H1 (cell line): ENCODE data around the gene PSD2. TPM values are rescaled to one million over a fixed set of nuclear protein-coding genes. Genes with fewer than 3 reads are reported as not detected.
A peak's percentile ranks its signal among the peaks of the same experiment; 100 is the strongest.

Source experiments
- CTCF ChIA-PET: fragments of 300-600 bp; sonication (Branson Sonifier 250); formaldehyde crosslinking; loops from one replicate; lab custom pipeline; 2021; ENCODE audit not compliant: partially characterized antibody; lab: Charles Lee
- POLR2A ChIA-PET: fragments of 300-600 bp; sonication (Branson Sonifier 250); formaldehyde crosslinking; loops from one replicate; lab custom pipeline; 2021; ENCODE audit warnings: inconsistent platforms; ENCODE audit not compliant: partially characterized antibody; lab: Charles Lee
- DNase-seq, 2 experiments: peaks; one replicate each; pipeline versions ENCODE4 v3.0.0 to v3.0.0-alpha.2; 2010 to 2022; ENCODE audit warnings: low spot score in 2 of 2, low read depth in 1 of 2, mixed read lengths in 1 of 2
- FAIRE-seq: peaks from 2 replicates; lab custom pipeline; 2011; peaks lifted over from hg19 to GRCh38; lab: Jason Lieb, UNC
- H2AFZ ChIP-seq: 2 replicates; pipeline ENCODE4 v1.8.1; 2012; ENCODE audit warnings: low read length, inconsistent platforms
- H2AK5ac ChIP-seq: 2 replicates; pipeline ENCODE4 v1.6.1; 2013; ENCODE audit warnings: low read depth, low read length
- H2BK120ac ChIP-seq: replicated peaks from 2 replicates; pipeline ENCODE3; 2013; ENCODE audit warnings: low read depth, low read length, inconsistent platforms
- H2BK12ac ChIP-seq: 2 replicates; pipeline ENCODE4 v1.6.1; 2013; ENCODE audit warnings: low read depth, low read length
- H2BK15ac ChIP-seq: 2 replicates; pipeline ENCODE4 v1.6.1; 2013; ENCODE audit warnings: low read length
- H2BK20ac ChIP-seq: 2 replicates; pipeline ENCODE4 v1.6.1; 2013; ENCODE audit warnings: low read length
- H2BK5ac ChIP-seq: 2 replicates; pipeline ENCODE4 v1.6.1; 2013; ENCODE audit warnings: low read depth, low read length
- H3K14ac ChIP-seq: 2 replicates; pipeline ENCODE4 v1.6.1; 2013; ENCODE audit warnings: inconsistent platforms; ENCODE audit not compliant: insufficient read length
- H3K18ac ChIP-seq: 2 replicates; pipeline ENCODE4 v1.6.1; 2013; ENCODE audit warnings: low read length; ENCODE audit errors: extremely low read depth
- H3K23ac ChIP-seq: 2 replicates; pipeline ENCODE4 v1.6.1; 2013; ENCODE audit warnings: inconsistent platforms; ENCODE audit not compliant: insufficient read length
- H3K23me2 ChIP-seq: 2 replicates; pipeline ENCODE4 v1.6.1; 2013; ENCODE audit warnings: low read depth, low read length
- H3K27ac ChIP-seq: 2 replicates; pipeline ENCODE4 v1.6.1; 2011; ENCODE audit warnings: low read depth, low read length, inconsistent platforms
- H3K27me3 ChIP-seq, 4 experiments: replicated peaks in 1 of 4; 1 replicate in 1 of 4; 2 replicates in 3 of 4; pipeline versions ENCODE4 v1.6.1 to v1.8.1; 2011 to 2013; ENCODE audit warnings: low read length in 3 of 4, mild to moderate bottlenecking in 3 of 4, inconsistent platforms in 2 of 4, mixed read lengths in 2 of 4, moderate library complexity in 1 of 4; ENCODE audit not compliant: control insufficient read depth in 3 of 4, insufficient read depth in 3 of 4; ENCODE audit errors: extremely low read depth in 1 of 4
- H3K36me3 ChIP-seq, 4 experiments: 2 replicates each; pipeline versions ENCODE4 v1.6.1 to v1.8.1; 2011 to 2013; ENCODE audit warnings: mild to moderate bottlenecking in 4 of 4, low read length in 3 of 4, moderate library complexity in 2 of 4, control low read depth in 1 of 4, inconsistent platforms in 1 of 4; ENCODE audit not compliant: insufficient read depth in 4 of 4, control insufficient read depth in 2 of 4
- H3K4ac ChIP-seq: replicated peaks from 2 replicates; pipeline ENCODE3; 2013; ENCODE audit warnings: low read length, low read depth, mixed read lengths, inconsistent platforms; ENCODE audit not compliant: insufficient read length
- H3K4me1 ChIP-seq, 4 experiments: replicated peaks in 1 of 4; 1 replicate in 1 of 4; 2 replicates in 3 of 4; pipeline versions ENCODE4 v1.6.1 to v1.8.1; 2011 to 2013; ENCODE audit warnings: low read length in 3 of 4, inconsistent platforms in 2 of 4, mixed read lengths in 1 of 4; ENCODE audit not compliant: insufficient read depth in 4 of 4, control insufficient read depth in 3 of 4
- H3K4me2 ChIP-seq, 2 experiments: 2 replicates each; pipeline versions ENCODE4 v1.6.1 to v1.8.1; 2011 to 2013; ENCODE audit warnings: low read depth in 2 of 2, low read length in 2 of 2, control low read depth in 1 of 2, inconsistent platforms in 1 of 2, mild to moderate bottlenecking in 1 of 2; ENCODE audit not compliant: insufficient read depth in 1 of 2
- H3K4me3 ChIP-seq, 4 experiments: fragments of 200-600, 300-600 bp in 1 of 4; sonication (generic), shearing (Covaris generic), sonication (Bioruptor Twin) in 1 of 4; 2 replicates each; pipeline versions ENCODE4 v1.5.1 to v1.8.1; 2011 to 2016; ENCODE audit warnings: low read length in 4 of 4, low read depth in 3 of 4, control low read depth in 2 of 4, inconsistent platforms in 2 of 4, mild to moderate bottlenecking in 2 of 4, mixed read lengths in 1 of 4, moderate library complexity in 1 of 4; ENCODE audit not compliant: insufficient read depth in 2 of 4; ENCODE audit errors: extremely low read depth in 1 of 4
- H3K56ac ChIP-seq: replicated peaks from 2 replicates; pipeline ENCODE3; 2013; ENCODE audit warnings: low read depth, mild to moderate bottlenecking, mixed read lengths, low read length, inconsistent platforms; ENCODE audit not compliant: insufficient read length
- H3K79me1 ChIP-seq: 2 replicates; pipeline ENCODE4 v1.6.1; 2013; ENCODE audit warnings: low read depth, low read length, control low read depth
- H3K79me2 ChIP-seq, 2 experiments: 2 replicates each; pipeline versions ENCODE4 v1.6.1 to v1.8.1; 2012 to 2013; ENCODE audit warnings: low read length in 2 of 2, mild to moderate bottlenecking in 2 of 2, inconsistent platforms in 1 of 2; ENCODE audit not compliant: insufficient read depth in 2 of 2, control insufficient read depth in 1 of 2
- H3K9ac ChIP-seq, 4 experiments: replicated peaks in 1 of 4; 1 replicate in 1 of 4; 2 replicates in 3 of 4; pipeline versions ENCODE4 v1.6.1 to v1.8.1; 2011 to 2013; ENCODE audit warnings: low read depth in 3 of 4, low read length in 3 of 4, control low read depth in 2 of 4, mild to moderate bottlenecking in 2 of 4, moderate library complexity in 2 of 4, inconsistent platforms in 1 of 4; ENCODE audit errors: extremely low read depth in 1 of 4
- H3K9me3 ChIP-seq, 2 experiments: 2 replicates each; pipeline versions ENCODE4 v1.6.1 to v1.8.1; 2012 to 2013; ENCODE audit warnings: mild to moderate bottlenecking in 2 of 2, moderate library complexity in 2 of 2, control low read depth in 1 of 2, inconsistent platforms in 1 of 2, low read depth in 1 of 2, low read length in 1 of 2, mixed read lengths in 1 of 2; ENCODE audit not compliant: insufficient read depth in 2 of 2
- H4K20me1 ChIP-seq, 2 experiments: replicated peaks in 1 of 2; 2 replicates each; pipeline versions ENCODE3 to v1.8.1; 2011 to 2013; ENCODE audit warnings: inconsistent platforms in 2 of 2, low read length in 2 of 2, mild to moderate bottlenecking in 1 of 2; ENCODE audit not compliant: insufficient read depth in 2 of 2, control insufficient read depth in 1 of 2
- H4K5ac ChIP-seq: 2 replicates; pipeline ENCODE4 v1.6.1; 2013; ENCODE audit warnings: low read length, low read depth, mixed read lengths, inconsistent platforms; ENCODE audit not compliant: insufficient read length
- H4K8ac ChIP-seq: 2 replicates; pipeline ENCODE4 v1.8.0; 2013; ENCODE audit warnings: mild to moderate bottlenecking, moderate library complexity, low read length, inconsistent platforms; ENCODE audit not compliant: insufficient read depth; ENCODE audit errors: extremely low read depth
- H4K91ac ChIP-seq: replicated peaks from 2 replicates; pipeline ENCODE3; 2013; ENCODE audit warnings: low read length, mixed read lengths, inconsistent platforms; ENCODE audit not compliant: insufficient read length
- CBX8 ChIP-seq: fragments of 300-800, 300-1000 bp; sonication (generic); IDR thresholded peaks from 2 replicates; pipeline ENCODE4 v1.7.1; 2016; ENCODE audit warnings: low read depth, low read length, borderline replicate concordance
- CREB1 ChIP-seq: IDR thresholded peaks from 2 replicates; pipeline ENCODE4 v1.6.1; 2012; ENCODE audit warnings: inconsistent platforms
- EGR1 ChIP-seq: IDR thresholded peaks from 2 replicates; pipeline ENCODE4 v1.6.1; 2011; ENCODE audit warnings: low read depth, low read length, borderline replicate concordance
- GTF2F1 ChIP-seq: IDR thresholded peaks from 2 replicates; pipeline ENCODE4 v1.6.1; 2012; ENCODE audit warnings: low read depth, low read length, improper control_type of control experiment, borderline replicate concordance
- JUN ChIP-seq: IDR thresholded peaks from 2 replicates; pipeline ENCODE4 v1.6.1; 2011; ENCODE audit warnings: low read depth, mild to moderate bottlenecking, improper control_type of control experiment, low read length
- KDM1A ChIP-seq: fragments of 200-600, 300-600 bp; sonication (generic); IDR thresholded peaks from 2 replicates; pipeline ENCODE4 v1.7.1; 2016; ENCODE audit warnings: mild to moderate bottlenecking, low read length, borderline replicate concordance
- KDM4A ChIP-seq: IDR thresholded peaks from one replicate; pipeline ENCODE4 v1.7.1; 2012; ENCODE audit warnings: low read depth, mild to moderate bottlenecking, moderate library complexity, low read length, inconsistent platforms; ENCODE audit not compliant: severe bottlenecking
- NRF1 ChIP-seq: IDR thresholded peaks from 2 replicates; pipeline ENCODE4 v1.6.1; 2011; ENCODE audit warnings: mild to moderate bottlenecking, low read depth, low read length, improper control_type of control experiment
- SP1 ChIP-seq: IDR thresholded peaks from 2 replicates; pipeline ENCODE4 v1.6.1; 2011; ENCODE audit warnings: low read depth, low read length
- SP2 ChIP-seq: IDR thresholded peaks from 2 replicates; pipeline ENCODE4 v1.6.1; 2012; ENCODE audit warnings: mild to moderate bottlenecking, low read length, inconsistent platforms
- TAF1 ChIP-seq: IDR thresholded peaks from 2 replicates; pipeline ENCODE4 v1.6.1; 2011; ENCODE audit warnings: mild to moderate bottlenecking, low read depth, low read length
- YY1 ChIP-seq: IDR thresholded peaks from 2 replicates; pipeline ENCODE4 v1.6.1; 2011; ENCODE audit warnings: low read depth, mild to moderate bottlenecking, low read length
- WGBS, 2 experiments: shearing (Covaris generic) in 1 of 2; methylation state at CpG; one replicate each; pipeline versions ENCODE4 v1.1.6 to v1.1.7; 2013 to 2015; ENCODE audit warnings: low lambda C conversion rate in 2 of 2, mixed read lengths in 2 of 2, inconsistent platforms in 1 of 2, low coverage in 1 of 2, missing lambda C conversion rate in 1 of 2; ENCODE audit not compliant: insufficient replicate concordance in 2 of 2, insufficient coverage in 1 of 2, insufficient read length in 1 of 2; ENCODE audit errors: extremely low coverage in 1 of 2, missing lambda C conversion rate in 1 of 2; 5-methylcytosine and 5-hydroxymethylcytosine counted together
- polyA plus RNA-seq, 7 experiments: library from polyadenylated mRNA; depleted of rRNA in 3 of 7; stranded (reverse) in 5 of 7; unstranded in 2 of 7; fragments of >200 nt in 5 of 7; fragments of 200-250 nt in 2 of 7; gene quantifications; 1 replicate in 5 of 7; 2 replicates in 1 of 7; 4 replicates in 1 of 7; pipeline versions ENCODE4 v1.2.1 to v1.2.3, GENCODE V29; 2011 to 2013; ENCODE audit warnings: missing spikeins in 2 of 7, mixed read lengths in 2 of 7
- total RNA-seq: library from RNA; stranded (reverse); fragmentation: NEBNext Ultra II Directional; extraction: Animal tissue kit (Norgen Biotek cat#: 25700); gene quantifications from 2 replicates; pipeline ENCODE4 v1.2.1, GENCODE V29; 2021
- TF ChIP-seq, protein P1 (sequence below): IDR thresholded peaks from 2 replicates; pipeline ENCODE4 v1.6.1; 2011; ENCODE audit warnings: low read depth, mild to moderate bottlenecking, low read length; ENCODE audit not compliant: insufficient read depth

The PSD2 gene
- total and polyA plus RNA-seq, 2 of the 8 experiments (the other 6 are each of a cell fraction or from before 2014, with no cell fraction given) = 0.06 to 0.14 TPM

DNA sequence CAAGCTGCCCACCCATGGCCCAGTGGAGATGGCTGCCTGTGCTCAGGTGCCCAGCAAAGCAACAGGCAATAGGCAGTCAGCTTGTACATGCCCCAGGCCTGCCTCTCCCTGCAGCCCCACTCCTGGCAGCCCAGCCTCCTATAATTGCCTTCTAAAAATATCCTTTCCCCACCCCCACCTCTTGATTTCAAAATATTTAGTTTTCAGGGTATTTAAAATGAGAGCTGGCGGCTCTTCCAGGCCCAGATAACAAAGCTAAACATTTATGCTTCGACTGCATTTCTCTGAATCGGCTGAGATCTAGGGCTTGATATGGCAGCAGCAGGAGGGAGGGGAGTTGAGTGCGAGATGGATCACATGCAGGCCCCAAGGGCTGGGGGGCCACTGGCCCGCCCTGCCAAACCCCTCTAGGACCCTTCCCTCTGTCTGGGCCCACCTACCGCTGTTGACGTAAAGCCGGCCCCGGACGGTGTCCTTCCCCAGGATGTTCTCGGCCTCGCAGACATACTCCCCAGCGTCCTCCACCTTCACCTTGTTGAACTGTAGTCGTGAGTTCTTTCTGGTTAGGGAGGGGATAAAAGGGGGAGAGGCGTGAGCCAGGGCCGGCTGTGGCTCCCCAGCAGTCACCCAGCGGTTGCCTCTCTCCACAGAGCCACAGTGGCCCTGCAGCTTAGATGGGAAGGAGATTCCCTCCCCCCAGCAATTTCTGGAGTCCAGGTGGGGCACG lies 85.0 kb downstream of the PSD2 start:
- H3K9me3 ChIP-seq = no peaks in the 10 kb centered on the region
- ChIA-PET POLR2A (interaction anchor here (0.6 kb wide), 1 partner anchor 73 kb away, joined by 3 read pairs; no protein-coding TSS in a partner anchor), CTCF (interaction anchor here (0.6 to 3.6 kb wide), 14 partner anchors 9 to 115 kb away, joined by 3 to 43 read pairs (median 4); no protein-coding TSS in a partner anchor)
- H4K8ac ChIP-seq = peak overlapping the region; percentile 26
- FAIRE-seq (no peak), DNase-seq (no peak)
- peaks cover 0 to 9% (median 0%) of the 10 kb centered on the region in 4 experiments; a peak in 3 of 7 replicates for H3K4me1 ChIP-seq
- H2BK5ac ChIP-seq = peak overlapping the region; percentile 60; the same call in 1 of the 2 replicates
- no peak overlapping the region for H4K5ac ChIP-seq
- peak overlapping the region; percentile 68; the same call in 1 of the 2 replicates for H2BK12ac ChIP-seq
- no peak overlapping the region for H3K4me3 ChIP-seq
- H3K4ac ChIP-seq = no peak overlapping the region
- no peak overlapping the region for H2BK15ac ChIP-seq
- H3K79me2 ChIP-seq = no peaks in the 10 kb centered on the region
- no peak overlapping the region for H3K56ac ChIP-seq
- H4K20me1 ChIP-seq = no peaks in the 10 kb centered on the region
- peaks cover 2% of the 10 kb centered on the region; the same call in 1 of the 2 replicates for H3K79me1 ChIP-seq
- 82% methylated on average over 17 of the region's 18 CpGs; no CpG with 5 or more reads in 1 of the 2 experiments for WGBS, 2 experiments
- H2BK120ac ChIP-seq = no peak overlapping the region
- H2AK5ac ChIP-seq = no peak overlapping the region
- no peak overlapping the region for H3K4me2 ChIP-seq
- H4K91ac ChIP-seq = no peak overlapping the region
- H3K23me2 ChIP-seq = 0 out of 2 replicates have a peak, but pooled peaks cover 1% of the 10 kb centered on the region
- peak overlapping the region; percentile 48; the same call in 1 of the 2 replicates for H3K18ac ChIP-seq
- H3K36me3 ChIP-seq = no peaks in the 10 kb centered on the region
- H3K23ac ChIP-seq = no peak overlapping the region
- H2AFZ ChIP-seq = no peak overlapping the region
- H3K27ac ChIP-seq = no peak overlapping the region
- H3K27me3 ChIP-seq = peaks cover 0 to 2% (median 0%) of the 10 kb centered on the region in 4 experiments; a peak in 2 of 7 replicates
- H3K9ac ChIP-seq = no peak overlapping the region
- H3K14ac ChIP-seq = no peak overlapping the region
- H2BK20ac ChIP-seq = no peak overlapping the region
- TF ChIP-seq CBX8 = no peak
- TF ChIP-seq JUN = no peak
- TF ChIP-seq GTF2F1 = no peak
- TF ChIP-seq, protein P1, sequence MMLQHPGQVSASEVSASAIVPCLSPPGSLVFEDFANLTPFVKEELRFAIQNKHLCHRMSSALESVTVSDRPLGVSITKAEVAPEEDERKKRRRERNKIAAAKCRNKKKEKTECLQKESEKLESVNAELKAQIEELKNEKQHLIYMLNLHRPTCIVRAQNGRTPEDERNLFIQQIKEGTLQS = no peak
- TF ChIP-seq SP2 = no peak
- no peak for TF ChIP-seq NRF1
- no peak for TF ChIP-seq YY1
- no peak for TF ChIP-seq KDM4A
- no peak for TF ChIP-seq CREB1
- no peak for TF ChIP-seq EGR1
- no peak for TF ChIP-seq SP1
- no peak for TF ChIP-seq KDM1A
- no peak for TF ChIP-seq TAF1
